ENCODE measurements around the gene RWDD3.

RWDD3 gene

DNA sequence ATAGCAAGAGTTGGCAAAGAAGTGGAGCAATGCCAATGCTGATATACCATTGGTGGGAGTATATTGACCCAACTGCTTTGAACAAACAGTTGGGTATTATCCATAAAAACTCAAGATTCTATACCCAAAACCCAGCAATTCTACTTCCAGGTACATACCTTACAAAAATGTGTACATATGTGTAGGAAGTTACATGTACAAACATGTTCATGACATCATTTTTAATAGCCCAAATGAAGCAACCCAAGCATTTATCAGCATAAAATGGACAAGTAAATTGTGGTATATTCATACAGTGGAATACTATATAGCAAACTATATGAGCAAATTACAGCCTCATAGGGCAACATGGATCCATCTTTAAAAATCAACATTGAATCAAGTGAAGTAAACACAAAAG lies 20.9 kb downstream of the RWDD3 start:
- CTCF ChIA-PET = no interaction called here

DNA sequence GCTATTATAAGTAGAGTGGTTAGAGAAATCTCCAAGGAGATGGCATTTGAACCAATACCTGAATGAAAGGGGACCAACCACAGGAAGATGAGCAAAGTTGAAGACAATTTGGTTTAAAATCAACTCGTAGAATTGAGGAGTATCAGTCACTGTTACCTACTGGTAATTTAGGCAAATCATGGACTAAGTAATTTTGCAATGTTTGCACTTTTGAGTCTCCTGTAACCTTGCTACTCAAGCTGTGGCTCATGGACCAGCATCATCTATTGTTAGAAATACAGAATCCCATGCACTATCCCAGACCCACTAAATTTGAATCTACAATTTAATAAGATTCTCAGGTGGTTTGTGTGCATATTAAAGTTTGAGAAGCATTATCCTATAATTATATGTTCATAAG lies 21.8 kb downstream of the RWDD3 start:
- CTCF ChIA-PET = no interaction called here
- DNase-seq (ENCODE audit: extremely low spot score) = no peak
- TF ChIP-seq FOXK2 (IDR thresholded peaks at IDR 0.05) (no peak), ZNF384 (IDR thresholded peaks at IDR 0.05) (no peak), LEF1 (IDR thresholded peaks at IDR 0.05; ENCODE audit: borderline replicate concordance) (no peak), NFRKB (IDR thresholded peaks at IDR 0.05) (no peak), ELF4 (IDR thresholded peaks at IDR 0.05) (no peak), SP1 (IDR thresholded peaks at IDR 0.05) (no peak), FOXA1 (IDR thresholded peaks at IDR 0.05) (no peak), FOXM1 (IDR thresholded peaks at IDR 0.05; ENCODE audit: borderline replicate concordance) (no peak)
- TF ChIP-seq, protein P1, sequence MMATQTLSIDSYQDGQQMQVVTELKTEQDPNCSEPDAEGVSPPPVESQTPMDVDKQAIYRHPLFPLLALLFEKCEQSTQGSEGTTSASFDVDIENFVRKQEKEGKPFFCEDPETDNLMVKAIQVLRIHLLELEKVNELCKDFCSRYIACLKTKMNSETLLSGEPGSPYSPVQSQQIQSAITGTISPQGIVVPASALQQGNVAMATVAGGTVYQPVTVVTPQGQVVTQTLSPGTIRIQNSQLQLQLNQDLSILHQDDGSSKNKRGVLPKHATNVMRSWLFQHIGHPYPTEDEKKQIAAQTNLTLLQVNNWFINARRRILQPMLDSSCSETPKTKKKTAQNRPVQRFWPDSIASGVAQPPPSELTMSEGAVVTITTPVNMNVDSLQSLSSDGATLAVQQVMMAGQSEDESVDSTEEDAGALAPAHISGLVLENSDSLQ (IDR thresholded peaks at IDR 0.05) = no peak
- POLR2A ChIA-PET = no interaction called here

More for the DNA sequence above, 20.9 kb downstream of the RWDD3 start:
- TF ChIP-seq SP1 (IDR thresholded peaks at IDR 0.05) = no peak
- no peak for TF ChIP-seq FOXM1 (IDR thresholded peaks at IDR 0.05; ENCODE audit: borderline replicate concordance)
- TF ChIP-seq, protein P1 (IDR thresholded peaks at IDR 0.05) = no peak
- no peak for TF ChIP-seq FOXA1 (IDR thresholded peaks at IDR 0.05)
- no peak for TF ChIP-seq L3MBTL2 (conservative IDR thresholded peaks at IDR 0.05)
- TF ChIP-seq ZNF384 (IDR thresholded peaks at IDR 0.05) = no peak
- TF ChIP-seq ARNT (IDR thresholded peaks at IDR 0.05) = no peak
- no peak for TF ChIP-seq TARDBP (IDR thresholded peaks at IDR 0.05)
- no peak for TF ChIP-seq NFRKB (IDR thresholded peaks at IDR 0.05)
- TF ChIP-seq ELF4 (IDR thresholded peaks at IDR 0.05) = no peak
- TF ChIP-seq LEF1 (IDR thresholded peaks at IDR 0.05; ENCODE audit: borderline replicate concordance) = no peak
- no peak for TF ChIP-seq FOXK2 (IDR thresholded peaks at IDR 0.05)
- no peak for TF ChIP-seq BHLHE40 (IDR thresholded peaks at IDR 0.05; ENCODE audit: borderline replicate concordance)
- POLR2A ChIA-PET = no interaction called here
- DNase-seq (ENCODE audit: extremely low spot score) = no peak

GRCh38 chr1:95257758-95258157 lies 23.7 kb downstream of the RWDD3 start:
- ChIA-PET POLR2A (no interaction called here), CTCF (no interaction called here)
- TF ChIP-seq BHLHE40 (IDR thresholded peaks at IDR 0.05; ENCODE audit: borderline replicate concordance) (no peak), HDGF (IDR thresholded peaks at IDR 0.05; ENCODE audit: borderline replicate concordance) (no peak), LEF1 (IDR thresholded peaks at IDR 0.05; ENCODE audit: borderline replicate concordance) (no peak), SP1 (IDR thresholded peaks at IDR 0.05) (no peak), ELF4 (IDR thresholded peaks at IDR 0.05) (no peak), SUZ12 (IDR thresholded peaks at IDR 0.05) (no peak), FOXA1 (IDR thresholded peaks at IDR 0.05) (no peak), FOXM1 (IDR thresholded peaks at IDR 0.05; ENCODE audit: borderline replicate concordance) (no peak), CTBP1 (IDR thresholded peaks at IDR 0.05; ENCODE audit: borderline replicate concordance) (no peak), FOXK2 (IDR thresholded peaks at IDR 0.05) (no peak), TARDBP (IDR thresholded peaks at IDR 0.05) (no peak), NFRKB (IDR thresholded peaks at IDR 0.05) (no peak), L3MBTL2 (conservative IDR thresholded peaks at IDR 0.05) (no peak)
- TF ChIP-seq, protein P1 (IDR thresholded peaks at IDR 0.05) = no peak
- DNase-seq (ENCODE audit: extremely low spot score) = no peak

DNA sequence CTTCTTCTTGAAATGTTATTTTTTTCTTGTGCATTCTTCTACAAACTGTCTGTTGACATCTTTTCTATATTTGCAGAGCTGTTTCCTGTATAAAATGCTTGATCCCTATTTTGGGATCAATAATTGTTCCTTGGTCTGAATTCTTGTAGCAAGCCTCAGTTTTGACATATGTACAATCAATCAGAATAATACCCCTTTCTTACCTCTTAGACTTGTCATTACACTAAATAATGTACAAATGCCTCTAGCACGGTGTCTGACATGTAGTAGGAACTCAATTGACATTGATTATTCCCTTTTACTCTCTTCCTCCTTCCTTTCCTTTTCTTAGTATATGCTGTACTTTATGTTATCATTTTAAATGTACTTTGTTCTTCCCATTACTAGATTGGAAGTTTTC lies 25.2 kb downstream of the RWDD3 start:
- no peak for DNase-seq (ENCODE audit: extremely low spot score)
- TF ChIP-seq FOXA1 (IDR thresholded peaks at IDR 0.05) = no peak
- TF ChIP-seq HDGF (IDR thresholded peaks at IDR 0.05; ENCODE audit: borderline replicate concordance) = no peak
- TF ChIP-seq BHLHE40 (IDR thresholded peaks at IDR 0.05; ENCODE audit: borderline replicate concordance) = no peak
- TF ChIP-seq FOXM1 (IDR thresholded peaks at IDR 0.05; ENCODE audit: borderline replicate concordance) = no peak
- no peak for TF ChIP-seq LEF1 (IDR thresholded peaks at IDR 0.05; ENCODE audit: borderline replicate concordance)
- TF ChIP-seq, protein P1 (IDR thresholded peaks at IDR 0.05) = no peak
- no peak for TF ChIP-seq TARDBP (IDR thresholded peaks at IDR 0.05)
- no peak for TF ChIP-seq NFRKB (IDR thresholded peaks at IDR 0.05)
- TF ChIP-seq SP1 (IDR thresholded peaks at IDR 0.05) = no peak
- no peak for TF ChIP-seq L3MBTL2 (conservative IDR thresholded peaks at IDR 0.05)
- TF ChIP-seq SUZ12 (IDR thresholded peaks at IDR 0.05) = no peak
- ChIA-PET POLR2A (no interaction called here), CTCF (no interaction called here)

- ChIA-PET CTCF (interaction anchor here (1.2 kb wide), 1 partner anchor 29 kb away, joined by 3 read pairs; the partner anchor contains the start of gene RWDD3), POLR2A (no interaction called here)
- TF ChIP-seq TARDBP (IDR thresholded peaks at IDR 0.05) (no peak), LEF1 (IDR thresholded peaks at IDR 0.05; ENCODE audit: borderline replicate concordance) (no peak), CTBP1 (IDR thresholded peaks at IDR 0.05; ENCODE audit: borderline replicate concordance) (no peak), FOXM1 (IDR thresholded peaks at IDR 0.05; ENCODE audit: borderline replicate concordance) (no peak), HDGF (IDR thresholded peaks at IDR 0.05; ENCODE audit: borderline replicate concordance) (no peak), ZNF384 (IDR thresholded peaks at IDR 0.05) (no peak), SP1 (IDR thresholded peaks at IDR 0.05) (no peak)
- DNase-seq (ENCODE audit: extremely low spot score) = no peak
Measured at GRCh38 chr1:95262913-95263312, 28.9 kb downstream of the RWDD3 start.

DNA sequence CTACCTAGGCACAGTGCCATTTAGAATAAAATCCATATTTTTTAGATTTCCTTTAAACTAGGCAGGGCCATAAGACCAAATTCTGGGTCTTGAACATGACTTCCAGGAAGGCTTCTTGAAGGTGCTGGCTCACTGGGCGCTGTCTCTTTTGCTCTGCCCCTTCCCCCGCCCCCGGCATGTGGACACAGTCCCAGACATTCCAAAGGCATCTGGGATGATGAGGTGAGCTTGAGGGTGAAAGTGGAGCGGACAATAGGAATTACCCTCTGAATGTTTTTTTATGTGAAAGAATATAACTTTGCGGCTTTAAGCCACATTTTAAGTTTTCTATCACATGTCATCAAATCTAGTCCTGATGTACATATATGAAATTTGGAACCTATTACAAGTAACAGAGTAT lies 29.4 kb downstream of the RWDD3 start:
- ChIA-PET CTCF (interaction anchor here (1.2 kb wide), 1 partner anchor 29 kb away, joined by 3 read pairs; the partner anchor contains the start of gene RWDD3), POLR2A (no interaction called here)
- TF ChIP-seq ELF4 (IDR thresholded peaks at IDR 0.05) (no peak), SUZ12 (IDR thresholded peaks at IDR 0.05) (no peak), L3MBTL2 (conservative IDR thresholded peaks at IDR 0.05) (no peak), HDGF (IDR thresholded peaks at IDR 0.05; ENCODE audit: borderline replicate concordance) (no peak), FOXK2 (IDR thresholded peaks at IDR 0.05) (no peak), ZNF384 (IDR thresholded peaks at IDR 0.05) (no peak), LEF1 (IDR thresholded peaks at IDR 0.05; ENCODE audit: borderline replicate concordance) (no peak), NFRKB (IDR thresholded peaks at IDR 0.05) (no peak), SP1 (IDR thresholded peaks at IDR 0.05) (no peak), BHLHE40 (IDR thresholded peaks at IDR 0.05; ENCODE audit: borderline replicate concordance) (no peak), ARNT (IDR thresholded peaks at IDR 0.05) (no peak), FOXA1 (IDR thresholded peaks at IDR 0.05) (no peak), FOXM1 (IDR thresholded peaks at IDR 0.05; ENCODE audit: borderline replicate concordance) (no peak)
- DNase-seq (ENCODE audit: extremely low spot score) = no peak

All from HEK293T (cell line).